Stimulated activated CD8-positive, alpha-beta memory T cell treated with anti-CD3 and anti-CD28 coated beads, Interleukin-12 subunit alpha, Interleukin-12 subunit beta, amount 100 ng/mL, for 1 hour (primary cell): ENCODE results near the gene ANKEF1.

Experiments
- DNase-seq: peaks from one replicate; pipeline ENCODE4 v3.0.0-alpha.2; 2020; ENCODE audit warnings: low read depth

ANKEF1 gene

DNA sequence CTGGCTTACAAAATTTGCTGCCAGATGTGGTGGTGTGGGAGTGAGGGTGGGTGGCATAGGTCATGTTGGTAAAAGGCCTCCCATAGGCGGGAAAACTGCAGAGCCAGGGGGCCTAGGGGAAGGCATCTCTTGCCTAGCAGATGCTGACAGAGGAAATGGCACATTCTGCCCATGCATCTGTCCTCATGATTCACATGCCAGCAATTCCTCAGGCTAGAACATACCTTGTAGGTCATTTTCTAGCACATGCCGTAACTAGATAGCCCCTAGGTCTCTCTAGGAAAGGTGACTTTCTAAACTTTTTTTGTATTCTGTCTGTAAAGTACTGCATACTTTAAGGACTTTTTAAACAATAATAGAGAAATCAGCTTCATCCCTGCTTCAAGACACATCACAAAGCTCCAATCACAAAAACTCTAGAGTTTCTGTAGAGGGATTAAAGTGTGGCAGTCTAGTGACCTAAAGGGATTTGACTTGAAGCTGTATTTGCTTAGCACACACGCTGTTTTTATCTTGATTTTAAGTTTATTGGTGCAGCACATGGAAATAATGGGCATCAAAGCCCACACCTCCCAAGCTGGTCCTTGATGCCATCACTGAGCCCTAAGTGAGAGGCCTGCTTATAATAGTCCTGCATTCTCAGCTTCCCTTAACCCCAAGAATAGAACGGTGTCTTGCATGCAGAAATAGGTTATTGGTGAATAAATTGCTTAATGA, 55.2 kb downstream of the ANKEF1 start:
- no peak for DNase-seq

DNA sequence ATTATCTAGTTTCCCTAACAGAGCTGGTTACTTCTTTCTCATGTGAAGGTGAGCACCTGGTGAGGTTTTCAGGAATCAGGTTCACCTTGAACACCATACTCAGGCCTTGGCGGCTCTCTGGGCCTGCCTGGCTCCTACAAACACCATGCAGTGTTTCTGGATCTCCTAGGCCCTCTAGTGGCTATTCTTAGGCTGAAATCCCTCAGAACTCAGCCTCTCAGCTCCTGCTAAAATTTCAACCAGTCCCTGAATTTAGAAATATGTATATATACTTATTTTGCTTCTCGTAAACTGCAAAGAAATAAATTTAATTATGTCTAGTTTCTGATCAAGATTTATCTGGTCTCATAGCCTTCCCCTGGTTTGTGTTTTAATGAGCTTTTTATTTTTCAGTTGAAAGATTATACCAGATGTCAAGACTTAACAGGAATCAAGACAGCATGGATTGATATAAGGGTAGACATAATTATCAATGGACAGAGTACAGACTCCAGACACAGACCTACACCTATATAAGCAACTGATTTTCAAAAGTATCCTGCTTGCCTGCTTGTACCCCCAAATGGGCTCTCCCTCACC, 55.9 kb downstream of the ANKEF1 start:
- DNase-seq = no peak

DNA sequence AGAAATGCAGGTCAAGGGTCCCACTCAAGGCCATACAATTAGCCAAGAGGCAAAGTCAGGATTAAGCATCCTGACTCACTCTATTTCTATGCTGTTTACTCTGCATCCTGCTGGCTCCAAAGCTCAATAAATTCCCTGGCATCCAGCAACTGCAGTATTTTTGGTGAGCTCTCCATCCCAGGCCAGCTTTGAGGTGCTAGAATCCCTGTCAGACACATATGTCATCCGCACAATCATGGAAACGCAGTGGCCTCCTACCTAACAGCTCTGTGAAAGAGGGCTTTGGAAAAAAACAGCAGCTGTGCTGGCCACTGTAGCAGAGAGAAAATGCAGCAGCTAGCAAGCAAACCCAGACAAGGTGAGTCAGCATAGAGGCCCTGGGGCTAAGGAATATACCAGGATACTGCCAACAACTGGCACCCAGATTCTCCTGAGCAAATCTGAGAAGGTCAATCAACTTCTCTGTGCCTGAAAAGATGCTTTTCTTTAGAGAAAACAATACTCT, 58.4 kb downstream of the ANKEF1 start:
- no peak for DNase-seq

DNA sequence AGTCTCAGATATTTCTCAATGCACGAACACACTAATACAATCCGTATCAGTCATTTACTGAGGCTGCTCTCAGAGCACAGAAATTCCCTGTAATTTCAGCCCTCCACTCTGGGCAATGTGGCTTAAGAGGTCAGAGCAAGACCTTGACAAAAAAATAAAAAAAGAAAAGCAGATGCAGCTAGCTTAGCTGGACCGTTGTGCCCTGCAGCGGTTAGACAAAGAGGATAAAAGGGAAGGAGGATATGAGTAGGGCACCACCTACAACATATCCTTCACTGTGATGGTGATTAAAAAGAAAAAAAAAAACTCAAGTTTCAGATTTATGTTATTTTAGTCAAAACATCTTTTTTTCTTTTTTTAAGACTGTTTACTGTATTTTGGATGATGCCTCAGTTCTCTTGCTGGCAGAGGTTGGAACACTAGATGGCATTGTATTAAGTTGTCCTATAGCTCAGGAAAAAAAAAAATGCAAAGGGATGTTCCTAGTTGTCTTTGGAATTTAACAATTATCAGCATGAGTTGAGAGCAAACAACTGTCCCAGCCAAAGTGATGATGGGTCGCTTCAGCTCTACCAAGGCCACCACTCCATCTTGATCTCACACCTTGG, 59.9 kb downstream of the ANKEF1 start:
- no peak for DNase-seq

DNA sequence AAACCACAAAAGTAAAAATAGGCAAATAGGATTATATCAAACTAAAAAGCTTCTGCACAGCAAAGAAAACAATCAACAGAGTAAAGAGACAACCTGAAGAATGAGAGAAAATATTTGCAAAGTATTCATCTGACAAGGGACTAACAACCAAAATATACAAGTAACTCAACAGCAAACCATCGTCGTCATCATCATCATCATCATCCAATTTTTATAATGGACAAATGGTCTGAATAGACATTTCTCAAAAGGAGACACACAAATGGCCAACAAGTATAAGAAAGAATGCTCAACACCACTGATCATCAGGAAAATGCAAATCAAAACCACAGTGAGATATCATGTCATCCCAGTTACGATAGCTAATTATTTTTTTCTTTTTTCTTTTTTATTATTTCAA, 62.0 kb downstream of the ANKEF1 start:
- no peak for DNase-seq

DNA sequence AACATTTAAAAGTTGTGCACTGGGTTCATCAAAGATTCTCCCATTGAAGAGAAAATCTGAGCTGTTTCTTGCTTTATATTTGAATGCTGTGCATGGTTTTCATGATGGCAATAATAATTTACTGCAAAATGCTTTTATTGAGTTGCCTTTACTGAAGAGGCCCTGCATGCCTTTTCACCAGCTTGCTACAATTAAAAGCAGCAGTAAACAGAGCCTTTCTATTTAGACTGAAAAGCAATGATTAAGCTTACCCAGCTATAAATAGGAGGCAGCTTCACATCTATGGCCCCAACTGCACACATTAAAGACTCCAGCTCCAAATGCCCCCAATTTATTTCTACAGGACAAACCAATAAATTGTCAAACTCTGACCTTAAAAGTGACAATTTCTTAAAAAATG, 70.3 kb downstream of the ANKEF1 start:
- no peak for DNase-seq
